Stimulated activated CD8-positive, alpha-beta memory T cell treated with anti-CD3 and anti-CD28 coated beads, Interleukin-12 subunit alpha, Interleukin-12 subunit beta, amount 100 ng/mL, for 4 hours (primary cell): ENCODE data around the gene HOXA4.

Experiments
- DNase-seq: peaks from one replicate; pipeline ENCODE4 v3.0.0-alpha.2; 2020; ENCODE audit warnings: low read depth

HOXA4 gene

GRCh38 chr7:27133409-27134231 is 3.1 kb upstream of the HOXA4 start:
- no peak for DNase-seq

GRCh38 chr7:27132978-27133377 is 2.4 kb upstream of the HOXA4 start:
- no peak for DNase-seq

DNA sequence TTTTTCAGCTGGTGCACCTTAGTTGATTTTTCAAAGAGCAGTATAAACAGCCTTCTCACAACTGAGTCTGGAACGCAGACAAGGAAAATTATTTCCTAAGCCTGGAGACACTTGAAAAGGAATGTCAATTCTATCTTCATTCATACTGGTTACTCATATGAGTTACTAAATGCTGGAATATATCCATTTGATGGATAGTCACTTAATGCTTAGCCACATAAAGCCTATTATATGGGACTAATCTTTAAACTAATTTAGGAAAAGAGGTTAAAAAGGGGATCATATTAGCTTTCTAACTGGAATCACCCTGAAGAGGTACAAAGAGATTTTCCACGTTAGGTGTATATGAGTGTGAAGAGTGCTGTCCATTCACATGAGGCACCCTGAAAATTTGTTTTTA is 1.7 kb upstream of the HOXA4 start:
- DNase-seq: no peak

DNA sequence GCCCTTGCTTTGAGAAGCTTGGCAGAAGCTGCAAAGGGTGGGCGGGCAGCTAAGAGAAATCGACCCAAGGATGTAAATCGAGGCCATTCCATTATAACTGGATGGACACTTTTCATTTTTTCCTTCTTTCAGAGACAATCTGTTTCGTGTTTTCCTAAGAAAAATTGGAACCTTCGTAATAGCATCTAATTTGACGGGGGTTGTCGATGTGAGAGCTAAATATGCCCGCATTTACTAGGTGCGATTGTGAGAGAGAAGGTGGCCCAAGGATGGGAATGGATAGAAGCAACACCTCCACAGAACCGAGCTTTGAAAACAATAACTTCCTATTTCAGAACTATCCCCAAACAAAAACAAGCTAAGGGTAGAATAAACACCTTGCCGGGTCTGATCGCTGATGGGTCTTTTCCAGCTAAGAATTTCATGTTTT is 848 bp upstream of the HOXA4 start:
- DNase-seq: no peak

GRCh38 chr7:27129729-27130539 is 623 bp downstream of the HOXA4 start:
- DNase-seq: no peak

DNA sequence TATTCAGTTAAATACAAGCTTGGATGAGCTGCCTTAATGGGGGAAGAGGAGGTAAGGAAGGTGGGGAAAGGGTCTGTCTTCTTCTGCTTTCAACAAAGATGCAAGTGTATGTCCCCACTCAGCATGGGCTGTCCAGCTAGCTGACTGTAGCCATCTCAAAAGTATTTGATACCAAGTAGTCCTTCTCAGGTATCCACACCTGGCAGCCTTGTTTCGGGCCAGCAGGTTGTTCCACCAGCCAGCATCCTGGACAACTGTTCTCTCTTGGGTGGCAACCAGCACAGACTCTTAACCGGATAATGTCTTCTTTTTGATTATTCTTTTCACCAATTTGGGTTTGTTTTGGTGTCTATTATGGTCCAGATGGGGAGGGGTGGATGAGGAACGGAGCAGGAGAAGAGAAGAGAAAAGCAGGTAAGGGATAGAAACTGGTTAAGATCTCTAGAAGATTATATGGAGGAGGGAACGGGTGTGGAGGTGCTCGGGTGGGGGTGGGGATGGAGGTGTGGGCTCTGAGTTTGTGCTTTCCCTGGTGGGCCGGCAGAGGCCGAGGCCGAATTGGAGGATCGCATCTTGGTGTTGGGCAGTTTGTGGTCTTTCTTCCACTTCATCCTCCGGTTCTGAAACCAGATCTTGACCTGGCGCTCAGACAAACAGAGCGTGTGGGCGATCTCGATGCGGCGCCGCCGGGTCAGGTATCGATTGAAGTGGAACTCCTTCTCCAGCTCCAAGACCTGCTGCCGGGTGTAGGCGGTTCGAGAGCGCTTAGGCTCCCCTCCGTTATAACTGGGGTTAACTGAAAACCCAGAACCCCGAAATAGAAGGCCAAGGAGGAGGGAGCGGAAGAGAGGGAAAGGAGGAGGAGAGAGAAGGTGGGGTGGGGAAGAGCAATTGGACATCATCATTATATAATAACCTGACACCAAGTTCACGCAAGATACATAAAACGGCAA is 1.5 kb downstream of the HOXA4 start:
- no peak for DNase-seq

- DNase-seq: no peak
These were observed 2.5 kb downstream of the HOXA4 start for GRCh38 chr7:27128034-27128433.

DNA sequence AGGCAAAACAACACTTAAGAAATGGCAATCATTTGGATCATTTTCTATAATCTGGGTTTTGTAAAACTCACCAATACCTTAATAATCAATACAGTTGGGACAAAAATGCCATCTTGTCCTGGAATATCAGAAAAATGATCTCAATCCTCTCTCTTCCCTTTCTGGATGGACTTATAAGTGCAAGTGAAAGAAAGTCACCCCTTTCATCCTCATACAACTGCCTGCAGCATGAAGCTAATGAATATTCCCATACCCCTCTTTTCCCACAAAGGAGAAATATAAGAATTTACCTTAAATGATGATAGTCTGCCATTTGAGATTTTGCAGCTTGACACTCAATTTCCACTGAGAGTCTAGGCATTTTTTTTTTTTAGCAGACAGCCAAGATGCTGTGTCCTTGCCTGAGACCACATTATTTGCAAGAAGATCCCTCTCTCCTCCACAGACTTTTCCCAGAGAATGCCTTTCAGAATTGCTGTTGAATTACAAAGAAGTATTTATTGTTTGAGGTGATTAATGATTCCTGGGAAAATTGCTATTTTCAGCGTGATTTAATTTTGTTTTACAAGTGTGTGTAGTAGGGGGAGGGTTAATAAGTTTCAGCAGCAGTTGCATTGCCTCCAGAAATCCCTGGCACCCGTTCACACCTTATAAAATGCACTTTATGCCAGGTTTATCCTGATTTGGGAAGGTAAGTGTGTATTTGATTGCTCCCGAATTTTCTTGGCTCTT is 3.8 kb downstream of the HOXA4 start:
- DNase-seq: no peak

GRCh38 chr7:27125986-27126394 is 4.6 kb downstream of the HOXA4 start:
- DNase-seq: no peak

DNA sequence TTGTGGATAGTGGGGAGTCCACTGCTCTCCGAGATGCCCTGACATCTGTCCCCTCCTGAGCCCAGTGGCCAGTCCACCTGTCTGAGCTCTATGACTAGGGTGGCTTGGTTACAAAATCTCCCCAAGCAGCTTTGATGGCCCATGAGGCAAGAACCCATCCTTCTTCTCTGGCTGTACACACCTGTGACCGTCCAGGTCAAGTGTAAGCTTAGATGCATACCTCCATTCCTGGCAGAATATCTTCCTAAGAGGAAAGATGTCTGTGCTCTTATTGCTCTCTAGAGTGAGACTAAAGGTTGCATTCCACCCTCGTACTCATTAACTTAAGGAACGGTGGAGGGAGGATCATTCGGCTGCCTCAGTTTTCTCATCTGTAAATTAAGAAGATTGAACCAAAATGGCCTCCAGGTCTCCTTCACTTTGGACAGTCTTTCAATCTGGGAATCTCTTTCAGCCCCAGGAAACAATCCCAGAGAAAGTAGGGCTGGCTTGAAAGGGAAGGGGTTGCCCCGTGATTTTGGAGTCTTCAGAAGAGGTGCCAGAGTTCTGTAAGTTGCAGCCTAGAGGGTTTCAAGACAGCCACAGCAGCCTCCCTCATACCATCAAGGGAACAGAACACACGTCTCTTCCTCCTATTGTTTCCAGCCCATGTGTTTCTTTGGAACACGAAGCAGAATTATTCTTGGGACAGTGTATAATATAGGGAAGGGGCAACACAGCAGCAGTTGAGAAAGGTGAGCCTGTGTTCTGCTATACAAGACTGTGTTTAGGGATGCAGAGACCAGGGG is 5.5 kb downstream of the HOXA4 start:
- DNase-seq: no peak

DNA sequence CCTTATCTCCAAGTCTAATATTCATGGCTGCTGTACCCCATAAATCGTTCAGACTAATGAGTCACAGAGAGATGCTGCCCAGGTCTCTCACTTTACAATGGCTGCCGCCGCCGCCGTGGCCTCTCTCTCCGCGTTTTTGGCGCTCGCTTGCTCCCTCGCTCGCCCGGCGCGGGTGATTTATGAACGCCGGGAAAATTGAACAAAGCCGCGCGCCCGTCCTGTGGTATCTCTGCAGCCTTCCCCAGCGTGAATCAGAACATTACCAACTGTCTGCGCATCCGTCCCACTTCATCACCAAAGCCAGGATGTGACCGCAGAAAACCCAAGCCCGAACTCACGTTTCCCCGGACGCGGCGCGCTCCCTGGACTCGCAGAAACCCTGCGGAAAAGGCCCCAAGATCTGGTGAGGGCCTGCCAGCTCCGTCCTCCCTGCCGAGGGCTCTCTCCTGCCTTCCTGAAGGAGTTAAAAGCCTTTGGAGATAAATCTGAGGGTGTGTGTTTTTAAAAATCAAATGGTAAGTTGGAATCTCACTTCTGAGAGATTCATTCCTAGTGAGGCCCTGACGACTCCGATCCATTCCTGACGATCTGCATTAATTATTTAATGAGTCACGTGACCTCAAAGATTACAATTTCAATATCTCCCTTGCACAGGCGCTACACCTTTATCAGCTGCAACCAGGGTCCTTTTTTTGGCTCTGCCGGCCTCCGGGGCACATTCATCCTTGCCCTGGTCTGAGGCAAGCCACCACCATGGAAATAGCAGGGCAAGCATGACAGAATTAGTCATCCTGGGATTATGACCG is 6.3 kb downstream of the HOXA4 start:
- no peak for DNase-seq

GRCh38 chr7:27123477-27124053 is 7.0 kb downstream of the HOXA4 start:
- DNase-seq: no peak

GRCh38 chr7:27123007-27123476 is 7.5 kb downstream of the HOXA4 start:
- no peak for DNase-seq

DNA sequence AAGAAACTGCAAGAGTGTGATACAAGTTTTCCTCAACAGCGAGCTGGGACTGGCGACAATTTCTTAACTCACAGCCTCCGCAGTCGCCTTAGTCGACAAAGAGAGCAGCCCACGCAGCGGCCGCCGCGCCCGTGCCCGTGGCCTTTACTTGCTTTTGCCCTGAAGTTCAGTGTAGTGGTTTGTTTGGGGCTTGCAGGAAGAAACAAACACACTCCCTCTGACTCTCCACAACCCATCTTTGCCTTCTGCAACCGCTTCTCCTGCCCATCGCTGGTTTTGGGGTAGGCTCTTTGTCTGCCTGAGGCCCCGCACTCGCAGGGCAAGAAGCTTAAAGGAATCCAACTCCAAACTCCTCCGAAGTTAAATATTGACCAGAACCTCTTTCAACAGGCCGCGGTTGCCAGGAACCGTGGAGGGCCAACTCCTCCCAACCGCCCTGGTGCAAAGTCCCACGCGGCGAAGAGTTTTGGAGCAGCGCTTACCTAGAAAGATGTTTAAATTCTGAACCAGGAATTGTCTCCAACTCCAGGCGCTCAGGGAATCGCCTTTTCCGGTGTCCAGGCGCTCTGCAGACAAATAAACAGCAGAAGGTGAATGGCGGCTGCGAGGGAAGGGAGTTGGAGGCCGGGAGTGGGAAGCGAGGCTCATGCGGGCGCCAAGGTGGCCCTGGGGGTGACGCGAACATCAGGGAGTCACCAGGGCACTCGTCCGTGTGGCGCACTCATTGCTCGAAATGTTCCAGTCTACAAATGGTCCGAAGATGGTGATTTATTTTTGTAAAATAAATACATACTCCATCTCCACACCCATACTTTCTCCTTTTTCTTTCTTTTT is 8.3 kb downstream of the HOXA4 start:
- DNase-seq: no peak

- DNase-seq: no peak
These were observed 8.9 kb downstream of the HOXA4 start for GRCh38 chr7:27121684-27122076.

- DNase-seq: no peak
These were observed 11.1 kb downstream of the HOXA4 start for GRCh38 chr7:27119412-27119911.

DNA sequence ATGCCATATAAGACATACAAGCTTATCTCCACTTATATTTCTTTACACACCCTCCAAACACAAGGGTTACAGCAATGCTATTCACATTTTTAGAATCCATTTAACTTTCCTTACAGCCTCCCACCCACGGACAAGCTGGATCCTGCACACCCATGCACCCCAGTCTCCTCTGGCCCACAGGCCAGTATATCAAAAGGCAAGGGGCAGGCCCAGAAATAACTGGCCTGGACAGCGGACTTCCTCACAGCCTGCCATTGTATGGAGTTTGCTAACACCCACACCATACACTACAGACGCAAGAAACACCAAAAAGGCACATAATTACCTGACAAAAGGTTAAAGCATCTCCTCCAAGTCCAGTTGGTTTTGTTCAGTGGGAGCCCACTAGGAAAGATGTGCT is 12.0 kb downstream of the HOXA4 start:
- DNase-seq: no peak

DNA sequence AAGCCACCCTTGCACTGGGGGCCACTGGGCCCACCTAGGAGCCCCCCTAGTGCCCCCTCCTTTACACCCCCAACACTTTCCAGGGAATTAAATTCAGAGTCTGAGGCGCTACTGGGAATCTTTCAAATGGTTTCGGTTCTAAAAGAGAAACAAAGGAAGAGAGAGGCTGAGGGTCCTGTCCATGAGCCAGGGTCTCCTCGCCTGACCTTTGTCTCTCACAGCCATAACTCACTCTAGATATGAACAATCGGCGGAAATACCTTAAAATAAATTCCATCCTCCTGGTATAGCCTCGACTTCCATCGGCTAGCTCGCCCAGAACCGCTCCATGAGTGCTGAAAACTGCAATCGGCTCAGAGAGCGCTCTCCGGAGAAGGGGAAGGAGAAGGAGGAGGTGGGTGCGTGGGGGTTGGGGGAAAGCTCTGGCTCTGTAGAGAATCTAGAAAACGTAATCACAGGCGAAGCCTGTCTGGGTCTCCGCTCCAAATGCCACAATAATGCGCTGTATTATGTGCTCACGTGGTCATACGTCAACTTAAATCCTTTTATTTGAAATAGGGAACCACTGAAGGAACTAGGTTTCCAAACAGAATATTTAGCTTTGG is 12.6 kb downstream of the HOXA4 start:
- no peak for DNase-seq
